Esophagus muscularis mucosa (tissue), 4 donors: Measurements from ENCODE around the gene DNAAF1. TPM values are rescaled to one million over a fixed set of nuclear protein-coding genes. Genes with fewer than 3 reads are reported as not detected.

ENCODE experiments used
- DNase-seq: peaks from one replicate; pipeline ENCODE4 v3.0.0-alpha.2; 2017; ENCODE audit errors: extremely low spot score
- H3K27ac ChIP-seq, 4 donors: fragments of 200-600 bp; sonication (generic); replicated peaks in 1 of 4; 1 replicate in 3 of 4; 2 replicates in 1 of 4; pipeline ENCODE4 v1.5.1; 2016 to 2019; ENCODE audit warnings: mild to moderate bottlenecking in 1 of 4
- H3K27me3 ChIP-seq, 4 donors: fragments of 200-600 bp; sonication (generic); one replicate each; pipeline versions ENCODE4 v1.5.1 to v1.6.0; 2016 to 2019
- H3K36me3 ChIP-seq, 4 donors: fragments of 200-600 bp; sonication (generic); one replicate each; pipeline ENCODE4 v1.5.1; 2016 to 2019
- H3K4me1 ChIP-seq, 4 donors: fragments of 200-600 bp; sonication (generic); one replicate each; pipeline ENCODE4 v1.5.1; 2016 to 2019
- H3K4me3 ChIP-seq, 4 donors: fragments of 200-600 bp; sonication (generic); 1 replicate in 2 of 4; 2 replicates in 2 of 4; pipeline ENCODE4 v1.5.1; 2016 to 2019; ENCODE audit warnings: mild to moderate bottlenecking in 4 of 4, moderate library complexity in 1 of 4
- H3K9me3 ChIP-seq, 4 donors: fragments of 200-600 bp; sonication (generic); 1 replicate in 3 of 4; 2 replicates in 1 of 4; pipeline ENCODE4 v1.5.1; 2016 to 2019
- CTCF ChIP-seq, 3 experiments: fragments of 200-600 bp in 2 of 3; fragments of 450-650 bp in 1 of 3; sonication (generic) in 2 of 3; IDR thresholded peaks; one replicate each; pipeline ENCODE4 v1.5.1; 2017 to 2019; ENCODE audit warnings: antibody characterized with exemption in 3 of 3, mild to moderate bottlenecking in 2 of 3, moderate library complexity in 1 of 3
- EP300 ChIP-seq: sonication (generic); formaldehyde crosslinking; IDR thresholded peaks from one replicate; pipeline ENCODE4 v1.6.1; 2017; ENCODE audit warnings: antibody characterized with exemption
- POLR2A ChIP-seq: fragments of 450-650 bp; IDR thresholded peaks from one replicate; pipeline ENCODE4 v1.6.1; 2017; ENCODE audit warnings: antibody characterized with exemption, moderate library complexity, mild to moderate bottlenecking, low read depth
- POLR2AphosphoS5 ChIP-seq, 2 donors: sonication (generic); formaldehyde crosslinking; IDR thresholded peaks; one replicate each; pipeline ENCODE4 v1.6.1; 2017; ENCODE audit warnings: antibody characterized with exemption in 2 of 2
- WGBS: methylation state at CpG from one replicate; pipeline ENCODE4 v1.1.5; 2018; 5-methylcytosine and 5-hydroxymethylcytosine counted together
- intact Hi-C: fragments of 100-400 bp; cut with DNase I; formaldehyde crosslinking; loops from one replicate; pipeline ENCODE4 v1.15.1; 2023
- total RNA-seq, 4 donors: library from RNA; depleted of rRNA; stranded (reverse); fragments of >200 nt; gene quantifications; one replicate each; pipeline versions ENCODE4 v1.1.0 to v1.2.1, GENCODE V29; 2016

The DNAAF1 gene
- total RNA-seq, 4 donors from 2014 or later, result 0.66 to 0.78 TPM; not detected in 2

- no peak for DNase-seq
- H3K36me3 ChIP-seq, result no peaks in the 10 kb centered on the region
- no peaks in the 10 kb centered on the region for H3K9me3 ChIP-seq
- H3K4me3 ChIP-seq, result no peak overlapping the region
- no peak overlapping the region for H3K27ac ChIP-seq
- peaks cover 0 to 31% (median 0%) of the 10 kb centered on the region in 4 donors for H3K27me3 ChIP-seq
- H3K4me1 ChIP-seq, result peaks cover 0 to 5% (median 0%) of the 10 kb centered on the region in 4 donors
- WGBS, result 77% methylated on average over 6 of the region's 11 CpGs
- intact Hi-C loops, result no loop called here
- TF ChIP-seq POLR2A (no peak), EP300 (no peak)
Measured at GRCh38 chr16:84194018-84194417, 48.9 kb downstream of the DNAAF1 start.

- no peaks in the 10 kb centered on the region for H3K9me3 ChIP-seq
- DNase-seq, result no peak
- 71% methylated on average over 24 of the region's 34 CpGs for WGBS
- no peak overlapping the region for H3K27ac ChIP-seq
- H3K27me3 ChIP-seq, result peaks cover 0 to 31% (median 0%) of the 10 kb centered on the region in 4 donors
- no peak overlapping the region for H3K4me3 ChIP-seq
- TF ChIP-seq POLR2AphosphoS5 (IDR thresholded peaks at IDR 0.05), result no peak
- TF ChIP-seq CTCF (IDR thresholded peaks at IDR 0.05), result no peak
- no peak for TF ChIP-seq POLR2A
- no peak for TF ChIP-seq EP300
- H3K4me1 ChIP-seq, result peaks cover 0 to 6% (median 0%) of the 10 kb centered on the region in 4 donors
- intact Hi-C loops, result no loop called here
- H3K36me3 ChIP-seq, result no peaks in the 10 kb centered on the region
Measured at GRCh38 chr16:84194470-84195200, 49.5 kb downstream of the DNAAF1 start.

GRCh38 chr16:84195201-84196093, 50.3 kb downstream of the DNAAF1 start:
- peaks cover 0 to 31% (median 0%) of the 10 kb centered on the region in 4 donors for H3K27me3 ChIP-seq
- no peaks in the 10 kb centered on the region for H3K9me3 ChIP-seq
- no peaks in the 10 kb centered on the region for H3K36me3 ChIP-seq
- no peak overlapping the region for H3K27ac ChIP-seq
- no peak overlapping the region for H3K4me3 ChIP-seq
- peaks cover 0 to 6% (median 0%) of the 10 kb centered on the region in 4 donors for H3K4me1 ChIP-seq
- intact Hi-C loops, result no loop called here
- DNase-seq, result no peak
- WGBS, result 83% methylated on average over 6 of the region's 38 CpGs
- no peak for TF ChIP-seq POLR2AphosphoS5 (IDR thresholded peaks at IDR 0.05)
- no peak for TF ChIP-seq POLR2A
- no peak for TF ChIP-seq CTCF (IDR thresholded peaks at IDR 0.05)
- TF ChIP-seq EP300, result no peak

- WGBS, result 92% methylated on average over 5 of the region's 16 CpGs
- no peak overlapping the region for H3K27ac ChIP-seq
- H3K36me3 ChIP-seq, result no peaks in the 10 kb centered on the region
- intact Hi-C loops, result no loop called here
- no peak overlapping the region for H3K4me3 ChIP-seq
- TF ChIP-seq POLR2AphosphoS5 (IDR thresholded peaks at IDR 0.05) (no peak), EP300 (no peak), POLR2A (no peak), CTCF (IDR thresholded peaks at IDR 0.05) (no peak)
- no peak for DNase-seq
- peaks cover 0 to 31% (median 0%) of the 10 kb centered on the region in 4 donors for H3K27me3 ChIP-seq
- H3K4me1 ChIP-seq, result peaks cover 0 to 6% (median 0%) of the 10 kb centered on the region in 4 donors
- H3K9me3 ChIP-seq, result no peaks in the 10 kb centered on the region
Measured at GRCh38 chr16:84196101-84196500, 51.0 kb downstream of the DNAAF1 start.

- 83% methylated on average over 11 of the region's 16 CpGs for whole genome bisulfite sequencing
- Histone ChIP-seq H3K27me3 (peaks cover 0 to 31% (median 0%) of the 10 kb centered on the region in 4 donors), H3K4me3 (no peak overlapping the region), H3K36me3 (no peaks in the 10 kb centered on the region), H3K4me1 (peaks cover 0 to 6% (median 0%) of the 10 kb centered on the region in 4 donors), H3K9me3 (no peaks in the 10 kb centered on the region), H3K27ac (no peak overlapping the region)
- intact Hi-C loops, result no loop called here
- no peak for DNase-seq
- TF ChIP-seq CTCF (IDR thresholded peaks at IDR 0.05) (no peak), POLR2AphosphoS5 (IDR thresholded peaks at IDR 0.05) (no peak), POLR2A (no peak), EP300 (no peak)
Measured at GRCh38 chr16:84196727-84197394, 51.8 kb downstream of the DNAAF1 start.
